SU-DHL-6 (cell line): ENCODE results near the gene TTBK1.

Source experiments
- CTCF ChIP-seq: fragments of 200-600 bp; sonication (generic); IDR thresholded peaks from one replicate; pipeline ENCODE4 v1.5.1; 2017; ENCODE audit warnings: antibody characterized with exemption, mild to moderate bottlenecking, low read length, moderate library complexity; ENCODE audit not compliant: insufficient read depth, poor library complexity, severe bottlenecking
- EZH2phosphoT487 ChIP-seq: fragments of 200-600 bp; sonication (generic), shearing (Covaris generic); conservative IDR thresholded peaks from 2 replicates; pipeline ENCODE4 v1.6.1; 2018; ENCODE audit warnings: mild to moderate bottlenecking, antibody characterized with exemption, low read length, moderate library complexity, mixed read lengths

GRCh38 chr6:43276577-43277305 lies 33.5 kb downstream of the TTBK1 start:
- TF ChIP-seq CTCF = no peak
- no peak for TF ChIP-seq EZH2phosphoT487
